NCI-H226 (cell line): ENCODE data around the gene ANKRD66.
A peak's percentile ranks its signal among the peaks of the same experiment; 100 is the strongest.

Source experiments
- DNase-seq: peaks from one replicate; pipeline ENCODE4 v3.0.0-alpha.2; 2015

Gene ANKRD66

DNA sequence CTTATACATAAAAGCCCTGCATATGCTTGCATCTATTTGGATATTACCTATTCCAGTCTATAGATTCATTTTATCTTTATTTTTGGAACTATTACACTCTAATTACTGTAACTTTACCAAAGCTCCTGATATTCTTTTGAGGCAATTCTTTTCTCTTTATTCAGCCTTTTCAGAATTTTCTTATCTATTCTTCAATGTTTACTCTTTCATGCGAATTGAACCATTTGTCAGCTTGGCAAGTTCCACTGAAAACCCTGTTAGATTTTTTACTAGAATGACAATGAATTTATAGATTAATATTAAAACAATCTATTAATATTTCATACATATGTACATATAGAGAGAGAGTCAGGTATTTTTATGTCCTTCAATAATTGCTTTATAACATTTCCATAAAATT is 45.9 kb downstream of the ANKRD66 start:
- DNase-seq = no peak

DNA sequence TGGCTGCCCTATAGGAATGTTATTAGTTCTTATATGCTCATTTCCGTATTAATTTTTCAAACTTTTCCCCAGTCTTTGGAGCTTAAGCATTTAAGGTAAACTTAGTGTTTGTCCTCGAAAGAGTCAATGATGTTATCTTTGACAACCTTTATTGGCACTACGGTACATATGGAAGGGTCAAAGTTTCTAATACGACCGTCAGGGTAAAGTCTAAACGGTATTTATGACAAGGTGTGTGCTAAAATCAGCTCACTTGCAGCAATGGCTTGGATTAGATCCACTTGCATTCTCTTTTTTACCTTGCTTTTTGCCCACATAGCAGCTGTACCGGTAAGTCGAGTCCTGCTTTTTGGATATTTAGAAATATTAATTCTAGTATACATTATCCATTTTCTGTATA is 46.4 kb downstream of the ANKRD66 start, which contains the start of gene MEP1A:
MEP1A (plus strand) TSS at position 252 of the 400 bp plus-strand sequence; CDS start at position 262, 10 bp downstream.
- no peak for DNase-seq

DNA sequence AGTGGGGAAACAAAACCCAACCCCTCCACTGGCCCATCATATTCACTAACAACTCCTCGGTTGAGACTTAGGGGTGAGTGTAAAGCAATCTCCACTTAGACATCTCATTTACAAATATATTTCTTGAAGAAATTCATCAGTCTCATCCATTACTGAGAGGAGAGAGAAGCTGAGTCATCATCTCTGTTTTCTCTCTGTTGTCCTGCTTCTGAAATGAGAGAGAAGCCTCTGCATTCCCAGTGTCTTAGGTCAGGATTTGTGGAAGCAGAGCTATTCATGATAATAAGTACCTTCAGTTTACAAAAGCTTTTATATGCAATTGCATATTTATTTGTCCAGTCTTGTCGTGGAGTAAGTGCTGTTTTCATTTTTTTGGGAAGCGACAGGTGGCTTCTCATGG is 47.3 kb downstream of the ANKRD66 start:
- peak; percentile 53 for DNase-seq

DNA sequence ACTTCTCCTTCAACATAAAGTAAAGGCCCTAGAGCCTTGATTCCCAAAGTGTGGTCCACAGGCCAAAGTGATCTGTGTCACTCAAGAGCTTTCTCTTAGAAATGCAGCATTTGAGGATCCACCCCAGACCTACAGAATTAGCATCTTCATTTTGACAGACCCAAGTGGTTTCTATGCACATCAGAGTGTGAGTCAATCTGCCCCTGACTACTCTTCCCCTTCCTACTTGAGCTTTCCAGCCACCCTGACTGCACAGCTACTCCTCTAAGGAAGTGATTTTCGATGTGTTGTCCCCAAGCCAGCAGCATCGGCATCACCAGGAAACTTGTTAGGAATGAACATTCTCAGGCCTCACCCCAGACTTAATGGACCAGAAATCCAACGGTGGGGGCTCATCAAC is 49.1 kb downstream of the ANKRD66 start:
- no peak for DNase-seq

DNA sequence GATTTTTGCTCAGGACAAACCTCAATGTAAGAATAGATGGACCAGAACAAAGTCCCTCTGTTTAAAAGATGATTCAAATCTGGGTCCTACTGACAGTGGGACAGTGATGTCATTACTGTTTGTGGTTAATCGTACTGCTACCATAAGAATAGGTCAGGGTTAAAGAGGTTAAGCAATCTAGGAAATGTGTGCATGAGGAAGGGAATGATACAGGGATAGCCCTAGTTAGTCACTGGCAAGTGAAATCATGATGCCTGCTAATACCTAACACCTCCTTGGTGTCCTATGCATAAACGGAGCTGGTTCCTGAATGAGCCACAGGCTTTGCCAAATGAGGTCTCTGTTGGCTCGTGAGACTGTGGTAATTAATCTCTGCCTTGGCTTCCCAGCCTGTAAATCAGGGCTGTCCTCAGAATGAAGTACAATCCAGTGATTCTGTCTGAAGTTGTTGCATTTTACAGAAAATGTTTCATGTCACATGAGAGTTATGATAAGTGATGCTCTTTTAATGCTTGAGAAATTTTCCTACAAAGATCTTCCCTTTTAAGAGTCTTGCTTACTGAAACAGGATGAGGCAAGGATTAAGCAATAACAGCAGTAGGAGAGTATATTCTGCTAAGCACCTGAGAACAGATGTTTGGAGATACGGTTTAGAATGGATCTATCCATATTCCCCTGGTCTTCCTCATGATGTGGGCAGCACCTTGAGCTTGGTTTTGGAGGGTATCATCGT is 50.3 kb downstream of the ANKRD66 start:
- DNase-seq = no peak

DNA sequence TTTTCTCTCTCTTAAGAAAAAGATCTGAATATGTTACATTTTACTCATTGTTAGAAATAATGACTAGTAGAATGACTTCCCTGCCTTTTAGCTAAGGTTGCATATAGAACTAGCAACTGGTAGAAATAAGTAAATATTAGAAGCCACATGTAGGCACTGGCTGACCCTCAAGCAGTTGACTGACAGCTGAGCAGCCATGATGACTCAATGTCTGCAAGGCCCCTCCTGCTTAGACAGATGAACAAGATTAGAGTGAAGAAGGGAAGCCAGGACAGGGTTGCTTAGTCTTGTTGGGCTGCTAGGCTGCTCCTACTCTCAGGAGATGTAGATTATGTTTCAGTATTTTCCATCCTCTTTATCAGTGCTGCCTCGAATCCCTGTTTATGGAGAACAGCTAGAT is 52.9 kb downstream of the ANKRD66 start:
- no peak for DNase-seq

DNA sequence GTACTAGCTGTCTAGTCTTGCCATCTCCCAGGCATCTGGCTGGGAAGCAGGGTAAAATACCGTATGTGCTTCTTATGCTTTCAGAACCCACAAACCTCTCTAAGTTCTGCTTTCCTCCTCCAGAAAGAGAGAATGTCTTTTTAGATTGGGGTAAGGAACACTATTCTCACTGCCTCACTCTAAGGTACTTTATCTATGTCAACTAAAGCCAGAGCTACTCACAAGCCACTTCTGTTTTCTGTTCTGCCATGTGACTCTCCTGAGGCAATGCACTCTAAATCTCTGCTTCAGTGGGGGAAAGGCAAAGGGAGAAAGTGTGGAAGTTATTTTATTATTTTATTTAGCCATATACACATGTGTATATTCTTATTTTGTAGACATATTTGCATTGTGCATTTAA is 62.1 kb downstream of the ANKRD66 start:
- no peak for DNase-seq
